NCI-H1694 treated with DMSO at 0.1 percent for 48 hours (cell line): Measurements from ENCODE around the gene ENOX1.

Experiments
- DNase-seq: peaks from one replicate; lab custom pipeline; 2025; lab: John Stamatoyannopoulos, UW

Gene ENOX1

GRCh38 chr13:43289470-43290255, 497.1 kb downstream of the ENOX1 start:
- DNase-seq = no peak

DNA sequence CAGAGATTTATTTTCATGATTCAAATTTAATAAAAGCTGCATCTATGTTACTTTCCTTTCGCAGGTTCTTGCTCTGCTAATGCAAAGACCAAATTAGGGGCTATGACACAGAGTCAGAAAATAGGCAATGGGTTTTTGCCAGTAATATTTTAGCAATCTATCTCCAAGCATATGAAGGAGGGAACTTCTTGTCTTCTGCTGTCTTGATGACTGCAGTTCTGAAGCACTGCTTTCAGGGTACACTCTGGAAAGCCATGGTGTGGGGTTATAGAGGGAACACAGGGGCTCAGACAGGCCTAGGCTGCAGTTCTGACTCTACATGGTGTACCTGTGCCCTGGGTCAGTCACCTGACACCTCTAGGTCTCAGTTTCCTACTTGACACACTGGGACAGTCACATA, 500.0 kb downstream of the ENOX1 start:
- DNase-seq = no peak

DNA sequence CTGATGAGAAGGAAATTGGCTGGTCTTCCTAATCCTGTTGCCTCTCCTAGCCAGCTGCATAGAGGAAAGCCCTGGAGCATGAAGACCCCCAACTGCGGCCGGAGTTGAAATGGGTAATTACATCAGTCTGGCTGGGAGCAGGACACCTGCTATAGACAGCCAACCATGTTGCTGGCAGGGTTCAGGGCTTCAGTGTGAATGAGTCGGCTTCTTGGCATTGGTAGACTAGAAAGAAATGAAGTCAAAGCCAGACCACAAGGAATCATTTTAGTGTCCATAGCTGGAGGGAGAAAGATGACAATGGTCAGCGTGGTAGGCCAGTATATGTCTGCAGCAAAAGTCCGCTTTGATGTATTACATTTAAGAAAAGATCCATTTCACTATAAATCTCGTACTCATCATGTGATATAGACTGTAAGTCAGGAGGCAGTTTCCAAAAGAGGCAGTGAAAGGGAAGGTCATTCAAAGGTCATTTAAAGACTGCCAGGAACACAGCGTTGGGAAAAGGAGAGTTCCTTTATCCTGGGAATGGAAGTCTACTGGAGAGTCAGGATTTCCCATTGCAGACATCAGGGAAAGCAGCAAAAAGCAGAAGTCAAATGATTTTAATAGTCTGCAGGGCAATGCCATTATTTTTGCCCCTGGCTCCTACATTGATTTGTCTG, 500.7 kb downstream of the ENOX1 start:
- peak; percentile 48 for DNase-seq

DNA sequence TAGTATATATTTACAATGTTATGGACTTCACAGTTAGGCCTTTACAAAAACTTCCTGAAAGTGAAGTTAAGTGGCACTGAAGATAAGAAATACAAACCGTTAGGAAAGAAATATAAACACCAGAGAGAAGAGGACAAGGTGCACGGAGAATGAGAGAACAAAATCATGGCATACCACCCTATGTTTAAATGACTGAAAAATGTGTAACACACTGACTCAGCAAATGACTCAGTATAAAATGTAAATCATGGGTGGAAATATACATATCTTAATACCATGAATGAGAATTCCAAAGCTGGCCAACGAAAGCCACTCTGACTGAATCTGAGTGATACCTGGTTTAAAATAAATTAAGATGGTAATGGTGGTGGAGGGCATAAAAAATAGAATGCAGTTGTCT, 502.6 kb downstream of the ENOX1 start:
- DNase-seq = no peak

DNA sequence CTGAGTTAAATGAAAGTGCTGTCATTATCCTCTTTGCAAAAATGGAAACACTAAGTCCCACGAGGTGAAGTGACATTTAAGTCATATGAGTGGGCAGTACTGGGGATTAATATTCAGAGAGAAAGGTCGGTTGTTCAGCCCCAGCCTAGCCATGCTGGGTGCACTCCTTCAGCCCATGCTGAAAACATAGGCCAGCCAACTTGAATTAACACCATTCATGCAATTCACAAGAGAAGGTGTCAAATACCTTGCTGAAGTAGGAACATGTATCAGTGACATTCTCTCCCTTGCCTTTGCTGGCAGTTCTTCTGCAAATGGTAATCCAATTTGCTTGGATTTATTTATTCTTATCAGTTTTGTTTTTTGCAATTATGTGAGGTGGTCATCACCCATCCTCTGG, 507.1 kb downstream of the ENOX1 start:
- no peak for DNase-seq

- no peak for DNase-seq
These were observed 508.6 kb downstream of the ENOX1 start for GRCh38 chr13:43278127-43278526.

GRCh38 chr13:43277142-43277541, 509.6 kb downstream of the ENOX1 start:
- DNase-seq = no peak

DNA sequence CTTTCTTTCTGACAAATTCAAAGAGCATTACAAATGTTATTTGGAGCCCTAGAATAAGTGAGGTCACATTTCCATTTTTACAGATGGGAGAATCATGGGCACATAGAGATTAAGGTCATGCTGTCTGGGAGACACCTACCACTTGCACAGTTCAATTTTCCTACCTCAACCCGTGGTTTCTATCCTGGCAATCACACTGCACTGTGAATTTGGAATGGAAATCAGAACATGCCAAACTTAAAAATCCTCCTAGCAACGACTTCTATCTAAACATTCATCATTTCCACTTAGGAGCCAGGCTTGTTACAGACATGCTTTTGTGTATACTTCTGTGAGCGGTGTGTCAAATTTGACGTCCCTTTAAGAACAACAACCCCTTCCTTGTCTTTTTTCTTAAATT, 511.9 kb downstream of the ENOX1 start:
- DNase-seq = no peak

- no peak for DNase-seq
These were observed 513.4 kb downstream of the ENOX1 start for GRCh38 chr13:43273362-43273761.

DNA sequence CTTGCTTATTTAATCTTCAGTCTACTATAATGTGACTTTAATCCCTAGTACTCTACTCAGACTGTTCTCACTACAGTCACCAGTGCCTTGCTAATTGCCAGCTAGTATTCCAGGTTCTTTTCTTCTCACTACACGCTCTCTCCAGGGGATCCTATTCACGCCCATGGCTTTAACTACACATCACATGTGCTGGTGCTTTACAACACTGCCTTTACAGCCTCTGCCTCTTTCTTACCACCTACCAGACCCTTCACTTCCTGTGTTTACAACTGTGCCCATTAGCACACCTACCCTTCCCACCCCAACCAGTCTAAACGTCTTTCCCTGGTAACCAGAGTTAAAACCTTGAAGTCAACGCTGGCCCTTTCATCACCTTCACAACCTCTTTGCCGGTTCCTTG, 513.9 kb downstream of the ENOX1 start:
- DNase-seq = no peak

DNA sequence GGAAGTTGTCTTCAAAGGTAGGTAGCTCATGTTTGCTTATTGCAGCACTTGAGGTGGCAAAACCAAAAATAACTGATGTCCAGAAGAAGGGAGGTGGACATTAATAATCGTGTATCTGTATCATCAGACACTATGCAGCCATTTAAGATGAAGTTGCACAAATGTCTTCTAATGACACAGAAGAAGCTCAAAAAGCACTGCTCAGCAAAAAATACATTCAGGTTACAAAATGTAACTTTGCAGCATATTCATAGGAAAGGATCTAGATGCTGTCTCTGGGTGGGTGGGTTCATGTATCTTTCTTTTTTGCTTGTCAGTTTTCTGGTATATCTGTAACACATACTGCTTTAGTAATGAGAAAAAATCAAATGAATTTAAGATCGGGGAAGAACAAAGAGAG, 515.6 kb downstream of the ENOX1 start:
- DNase-seq = no peak

DNA sequence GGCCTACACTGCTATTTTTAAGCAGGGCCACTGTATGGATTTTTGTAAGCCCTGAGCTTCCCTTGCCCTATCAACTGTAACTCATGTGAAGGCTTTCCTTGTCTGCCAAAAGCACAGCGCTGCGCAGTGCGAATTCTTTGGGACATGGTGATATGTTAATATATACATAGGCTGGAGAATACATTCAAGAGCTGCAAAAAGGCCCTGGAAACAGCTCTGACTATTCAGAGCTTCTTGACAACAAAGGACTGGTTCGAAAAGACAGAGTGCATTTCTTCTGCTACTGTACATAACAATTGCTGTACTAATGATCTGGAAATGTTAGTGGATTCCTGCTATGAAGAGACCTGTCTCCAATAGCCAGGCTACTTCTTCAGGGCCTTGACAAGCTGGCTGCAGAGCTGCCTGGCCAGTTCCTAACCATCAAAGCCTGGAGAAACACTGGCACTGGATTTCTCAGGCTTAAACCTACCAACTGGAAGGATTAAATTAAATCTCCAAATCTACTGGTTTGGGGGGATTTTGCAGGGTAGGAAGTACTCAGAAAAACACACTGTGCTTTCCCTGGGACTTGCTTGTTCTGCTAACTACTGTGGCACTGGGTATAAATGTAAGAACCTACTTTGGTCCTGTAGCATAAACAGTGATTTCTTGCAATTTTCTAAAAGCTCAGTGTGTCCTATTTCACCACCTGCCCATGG, 516.5 kb downstream of the ENOX1 start:
- DNase-seq = no peak

DNA sequence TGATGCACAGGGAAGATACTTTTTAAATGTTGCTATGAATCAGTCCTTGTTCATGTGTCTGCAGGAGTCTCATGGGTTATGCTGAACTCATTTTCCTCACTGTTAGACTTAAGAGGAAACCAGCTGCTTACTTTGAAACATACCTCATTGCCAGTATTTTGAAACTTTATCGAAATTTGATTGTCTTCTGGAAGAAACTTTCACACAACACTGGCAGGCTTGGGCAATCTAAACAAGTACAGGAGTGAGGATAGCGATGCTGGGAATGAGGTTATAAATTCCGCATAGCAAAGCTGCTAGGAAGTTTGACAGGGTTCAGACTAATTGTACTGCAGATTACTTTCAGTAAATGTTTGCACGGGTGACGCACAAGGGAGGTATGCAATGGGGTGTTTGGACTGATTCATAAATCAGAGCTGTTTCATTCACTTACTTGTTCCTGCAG, 517.7 kb downstream of the ENOX1 start:
- DNase-seq = no peak

DNA sequence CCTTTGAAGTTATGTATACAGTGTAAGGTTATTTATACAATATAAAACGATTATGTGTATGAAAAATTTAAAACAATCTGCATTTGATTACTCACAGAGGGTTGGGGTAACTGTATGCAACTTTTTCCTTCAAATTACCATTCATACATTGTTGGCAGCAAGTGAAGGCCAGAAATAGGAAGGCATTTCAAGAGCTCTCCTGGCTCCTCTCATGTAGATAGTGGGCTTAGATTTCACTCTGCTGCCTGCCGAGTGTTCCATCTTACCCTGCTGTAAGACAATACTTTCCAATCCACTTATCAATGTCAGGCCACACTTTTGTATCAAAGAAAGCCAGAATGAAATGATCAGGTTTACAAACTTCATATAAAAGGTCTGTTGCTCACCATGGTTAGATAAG, 518.1 kb downstream of the ENOX1 start:
- DNase-seq = no peak

GRCh38 chr13:43267916-43268315, 518.9 kb downstream of the ENOX1 start:
- DNase-seq = no peak

DNA sequence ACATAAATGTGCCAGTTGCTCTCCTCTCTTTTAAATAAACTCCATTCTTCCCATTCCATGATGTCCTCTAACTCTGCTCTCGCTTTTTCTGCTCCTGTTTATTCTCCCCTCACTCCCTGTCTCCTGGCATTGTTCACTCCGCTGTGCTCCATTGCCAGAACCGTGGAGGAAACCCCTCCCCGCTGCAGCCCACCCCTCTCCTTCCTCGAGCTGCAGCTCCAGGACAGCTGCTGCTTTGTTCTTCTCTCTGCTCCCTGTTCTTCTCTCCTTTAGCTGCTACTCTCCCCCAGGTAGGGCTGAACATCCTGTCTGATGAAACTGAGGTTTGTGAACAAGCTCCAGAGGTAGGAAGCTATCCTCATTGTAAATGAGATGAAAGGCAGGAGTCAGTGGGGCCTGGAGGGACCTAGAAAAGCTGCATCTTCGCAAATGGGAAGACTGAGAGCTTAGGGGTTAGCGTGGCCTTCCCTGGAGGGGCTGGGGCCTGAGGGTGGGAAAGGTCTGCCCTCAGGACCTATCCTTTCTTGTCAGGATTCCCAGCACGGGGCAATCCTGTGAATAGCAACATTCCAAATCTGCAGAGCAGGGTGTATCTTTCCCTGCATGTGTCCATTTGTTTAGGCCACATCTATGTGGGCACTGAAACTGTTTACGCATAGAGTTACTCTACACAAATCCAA, 519.7 kb downstream of the ENOX1 start:
- no peak for DNase-seq

- DNase-seq = no peak
These were observed 521.7 kb downstream of the ENOX1 start for GRCh38 chr13:43265028-43265427.

DNA sequence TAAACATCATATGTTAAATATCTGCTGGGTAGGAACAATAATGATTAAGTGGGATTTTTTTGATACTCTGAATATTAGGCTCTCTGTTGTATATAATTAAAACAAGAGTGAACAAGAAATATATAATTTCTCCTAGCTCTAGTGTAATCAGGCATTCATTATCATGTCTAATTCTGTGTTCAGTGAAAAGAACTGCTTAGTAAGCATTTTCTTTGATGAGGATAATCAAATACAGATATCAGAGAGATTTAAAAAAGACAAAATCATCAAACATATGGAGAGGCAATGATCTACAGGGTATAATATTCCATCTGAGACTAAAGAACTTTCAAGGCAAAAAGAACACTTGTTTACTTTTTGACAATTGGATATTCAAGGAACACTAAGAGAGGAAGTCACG, 522.3 kb downstream of the ENOX1 start:
- DNase-seq = no peak

DNA sequence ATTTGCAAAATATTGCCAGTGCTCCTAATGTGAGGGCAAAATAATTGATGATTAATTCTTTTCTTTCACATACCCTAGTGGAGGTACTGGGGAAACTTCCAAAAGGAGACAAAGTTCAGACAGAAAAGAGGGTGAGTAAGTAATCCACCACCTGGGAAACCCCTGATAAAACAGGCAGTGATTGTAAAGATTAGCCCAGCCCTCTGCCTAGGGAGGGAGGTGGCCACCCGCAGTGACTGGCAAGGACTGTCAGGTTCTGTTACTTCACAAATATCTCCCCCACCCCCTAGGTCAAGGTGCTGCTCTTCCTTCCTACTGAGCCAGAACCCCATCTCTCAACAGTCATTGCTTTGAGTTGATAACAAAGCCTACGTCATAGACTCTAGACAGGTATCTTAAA, 523.7 kb downstream of the ENOX1 start:
- DNase-seq = no peak

DNA sequence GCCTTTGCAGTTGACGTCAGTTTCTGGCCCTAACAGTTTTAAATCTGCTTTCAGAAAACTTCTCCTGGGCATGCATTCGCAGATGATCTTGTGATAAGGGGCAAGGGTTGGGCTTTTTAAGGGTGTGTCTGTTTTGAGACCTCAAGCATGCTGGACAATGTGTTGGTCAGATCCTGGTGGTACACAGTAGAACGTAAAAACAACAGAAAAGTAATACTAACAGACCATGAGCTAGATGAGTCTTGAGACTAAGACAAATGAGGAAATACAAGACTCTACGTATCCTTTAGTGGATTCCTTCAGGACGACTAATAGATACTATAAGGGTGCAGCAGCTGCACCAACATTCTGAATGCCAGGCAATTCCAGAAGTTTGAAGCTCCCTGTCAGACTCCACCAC, 525.8 kb downstream of the ENOX1 start:
- no peak for DNase-seq

DNA sequence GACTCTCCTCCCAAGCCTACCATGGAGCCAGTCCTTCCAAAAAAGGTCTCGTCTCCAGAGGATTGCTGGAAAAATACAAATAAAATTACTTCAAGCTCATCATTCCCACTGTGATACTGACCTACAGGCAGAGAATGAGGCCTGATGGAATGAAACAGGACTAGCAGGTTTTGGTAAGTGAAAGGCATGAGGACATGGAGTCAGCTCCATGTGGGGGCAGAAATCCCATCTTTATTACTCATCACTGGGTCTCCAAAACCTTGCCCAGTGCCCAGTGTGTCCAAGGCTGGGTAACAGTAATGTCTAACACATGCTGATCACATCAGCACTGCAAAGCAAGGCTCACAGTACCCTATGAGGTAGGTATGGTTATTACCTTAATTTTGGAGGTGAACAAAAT, 528.0 kb downstream of the ENOX1 start:
- no peak for DNase-seq

GRCh38 chr13:43257765-43258164, 529.0 kb downstream of the ENOX1 start:
- DNase-seq = no peak

DNA sequence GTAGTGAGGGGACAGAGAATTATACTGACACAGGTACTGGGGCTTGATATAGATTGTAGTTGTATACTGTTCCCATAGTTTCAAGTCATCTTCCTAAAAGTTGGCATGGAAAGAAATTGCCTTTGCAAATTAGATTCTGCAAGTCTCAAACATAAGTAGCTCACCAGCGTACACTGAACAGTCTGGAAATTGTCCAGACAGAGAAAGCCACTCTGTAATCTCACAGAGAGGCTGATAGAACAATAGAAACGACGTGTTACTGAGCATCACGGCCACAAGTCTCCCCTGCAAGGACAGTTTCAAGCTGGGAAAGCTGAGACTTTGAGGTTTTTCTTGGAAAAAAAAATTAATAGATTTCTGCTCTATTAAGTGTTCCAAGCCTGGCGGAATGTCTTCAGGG, 534.8 kb downstream of the ENOX1 start:
- no peak for DNase-seq
